H1 (cell line): ENCODE results near the gene USH2A. TPM values are rescaled to one million over a fixed set of nuclear protein-coding genes. Genes with fewer than 3 reads are reported as not detected.

ENCODE experiments used
- CTCF ChIA-PET: fragments of 300-600 bp; sonication (Branson Sonifier 250); formaldehyde crosslinking; loops from one replicate; lab custom pipeline; 2021; ENCODE audit not compliant: partially characterized antibody; lab: Charles Lee
- POLR2A ChIA-PET: fragments of 300-600 bp; sonication (Branson Sonifier 250); formaldehyde crosslinking; loops from one replicate; lab custom pipeline; 2021; ENCODE audit warnings: inconsistent platforms; ENCODE audit not compliant: partially characterized antibody; lab: Charles Lee
- DNase-seq, 2 experiments: peaks; one replicate each; pipeline versions ENCODE4 v3.0.0 to v3.0.0-alpha.2; 2010 to 2022; ENCODE audit warnings: low spot score in 2 of 2, low read depth in 1 of 2, mixed read lengths in 1 of 2
- FAIRE-seq: peaks from 2 replicates; lab custom pipeline; 2011; peaks lifted over from hg19 to GRCh38; lab: Jason Lieb, UNC
- H2AFZ ChIP-seq: 2 replicates; pipeline ENCODE4 v1.8.1; 2012; ENCODE audit warnings: low read length, inconsistent platforms
- H2AK5ac ChIP-seq: 2 replicates; pipeline ENCODE4 v1.6.1; 2013; ENCODE audit warnings: low read depth, low read length
- H2BK120ac ChIP-seq: replicated peaks from 2 replicates; pipeline ENCODE3; 2013; ENCODE audit warnings: low read depth, low read length, inconsistent platforms
- H2BK12ac ChIP-seq: 2 replicates; pipeline ENCODE4 v1.6.1; 2013; ENCODE audit warnings: low read depth, low read length
- H2BK15ac ChIP-seq: 2 replicates; pipeline ENCODE4 v1.6.1; 2013; ENCODE audit warnings: low read length
- H2BK20ac ChIP-seq: 2 replicates; pipeline ENCODE4 v1.6.1; 2013; ENCODE audit warnings: low read length
- H2BK5ac ChIP-seq: 2 replicates; pipeline ENCODE4 v1.6.1; 2013; ENCODE audit warnings: low read depth, low read length
- H3K14ac ChIP-seq: 2 replicates; pipeline ENCODE4 v1.6.1; 2013; ENCODE audit warnings: inconsistent platforms; ENCODE audit not compliant: insufficient read length
- H3K18ac ChIP-seq: 2 replicates; pipeline ENCODE4 v1.6.1; 2013; ENCODE audit warnings: low read length; ENCODE audit errors: extremely low read depth
- H3K23ac ChIP-seq: 2 replicates; pipeline ENCODE4 v1.6.1; 2013; ENCODE audit warnings: inconsistent platforms; ENCODE audit not compliant: insufficient read length
- H3K23me2 ChIP-seq: 2 replicates; pipeline ENCODE4 v1.6.1; 2013; ENCODE audit warnings: low read depth, low read length
- H3K27ac ChIP-seq: 2 replicates; pipeline ENCODE4 v1.6.1; 2011; ENCODE audit warnings: low read depth, low read length, inconsistent platforms
- H3K27me3 ChIP-seq, 4 experiments: replicated peaks in 1 of 4; 1 replicate in 1 of 4; 2 replicates in 3 of 4; pipeline versions ENCODE4 v1.6.1 to v1.8.1; 2011 to 2013; ENCODE audit warnings: low read length in 3 of 4, mild to moderate bottlenecking in 3 of 4, inconsistent platforms in 2 of 4, mixed read lengths in 2 of 4, moderate library complexity in 1 of 4; ENCODE audit not compliant: control insufficient read depth in 3 of 4, insufficient read depth in 3 of 4; ENCODE audit errors: extremely low read depth in 1 of 4
- H3K36me3 ChIP-seq, 4 experiments: 2 replicates each; pipeline versions ENCODE4 v1.6.1 to v1.8.1; 2011 to 2013; ENCODE audit warnings: mild to moderate bottlenecking in 4 of 4, low read length in 3 of 4, moderate library complexity in 2 of 4, control low read depth in 1 of 4, inconsistent platforms in 1 of 4; ENCODE audit not compliant: insufficient read depth in 4 of 4, control insufficient read depth in 2 of 4
- H3K4ac ChIP-seq: replicated peaks from 2 replicates; pipeline ENCODE3; 2013; ENCODE audit warnings: low read length, low read depth, mixed read lengths, inconsistent platforms; ENCODE audit not compliant: insufficient read length
- H3K4me1 ChIP-seq, 4 experiments: replicated peaks in 1 of 4; 1 replicate in 1 of 4; 2 replicates in 3 of 4; pipeline versions ENCODE4 v1.6.1 to v1.8.1; 2011 to 2013; ENCODE audit warnings: low read length in 3 of 4, inconsistent platforms in 2 of 4, mixed read lengths in 1 of 4; ENCODE audit not compliant: insufficient read depth in 4 of 4, control insufficient read depth in 3 of 4
- H3K4me2 ChIP-seq, 2 experiments: 2 replicates each; pipeline versions ENCODE4 v1.6.1 to v1.8.1; 2011 to 2013; ENCODE audit warnings: low read depth in 2 of 2, low read length in 2 of 2, control low read depth in 1 of 2, inconsistent platforms in 1 of 2, mild to moderate bottlenecking in 1 of 2; ENCODE audit not compliant: insufficient read depth in 1 of 2
- H3K4me3 ChIP-seq, 4 experiments: fragments of 200-600, 300-600 bp in 1 of 4; sonication (generic), shearing (Covaris generic), sonication (Bioruptor Twin) in 1 of 4; 2 replicates each; pipeline versions ENCODE4 v1.5.1 to v1.8.1; 2011 to 2016; ENCODE audit warnings: low read length in 4 of 4, low read depth in 3 of 4, control low read depth in 2 of 4, inconsistent platforms in 2 of 4, mild to moderate bottlenecking in 2 of 4, mixed read lengths in 1 of 4, moderate library complexity in 1 of 4; ENCODE audit not compliant: insufficient read depth in 2 of 4; ENCODE audit errors: extremely low read depth in 1 of 4
- H3K56ac ChIP-seq: replicated peaks from 2 replicates; pipeline ENCODE3; 2013; ENCODE audit warnings: low read depth, mild to moderate bottlenecking, mixed read lengths, low read length, inconsistent platforms; ENCODE audit not compliant: insufficient read length
- H3K79me1 ChIP-seq: 2 replicates; pipeline ENCODE4 v1.6.1; 2013; ENCODE audit warnings: low read depth, low read length, control low read depth
- H3K79me2 ChIP-seq, 2 experiments: 2 replicates each; pipeline versions ENCODE4 v1.6.1 to v1.8.1; 2012 to 2013; ENCODE audit warnings: low read length in 2 of 2, mild to moderate bottlenecking in 2 of 2, inconsistent platforms in 1 of 2; ENCODE audit not compliant: insufficient read depth in 2 of 2, control insufficient read depth in 1 of 2
- H3K9ac ChIP-seq, 4 experiments: replicated peaks in 1 of 4; 1 replicate in 1 of 4; 2 replicates in 3 of 4; pipeline versions ENCODE4 v1.6.1 to v1.8.1; 2011 to 2013; ENCODE audit warnings: low read depth in 3 of 4, low read length in 3 of 4, control low read depth in 2 of 4, mild to moderate bottlenecking in 2 of 4, moderate library complexity in 2 of 4, inconsistent platforms in 1 of 4; ENCODE audit errors: extremely low read depth in 1 of 4
- H3K9me3 ChIP-seq, 2 experiments: 2 replicates each; pipeline versions ENCODE4 v1.6.1 to v1.8.1; 2012 to 2013; ENCODE audit warnings: mild to moderate bottlenecking in 2 of 2, moderate library complexity in 2 of 2, control low read depth in 1 of 2, inconsistent platforms in 1 of 2, low read depth in 1 of 2, low read length in 1 of 2, mixed read lengths in 1 of 2; ENCODE audit not compliant: insufficient read depth in 2 of 2
- H4K20me1 ChIP-seq, 2 experiments: replicated peaks in 1 of 2; 2 replicates each; pipeline versions ENCODE3 to v1.8.1; 2011 to 2013; ENCODE audit warnings: inconsistent platforms in 2 of 2, low read length in 2 of 2, mild to moderate bottlenecking in 1 of 2; ENCODE audit not compliant: insufficient read depth in 2 of 2, control insufficient read depth in 1 of 2
- H4K5ac ChIP-seq: 2 replicates; pipeline ENCODE4 v1.6.1; 2013; ENCODE audit warnings: low read length, low read depth, mixed read lengths, inconsistent platforms; ENCODE audit not compliant: insufficient read length
- H4K8ac ChIP-seq: 2 replicates; pipeline ENCODE4 v1.8.0; 2013; ENCODE audit warnings: mild to moderate bottlenecking, moderate library complexity, low read length, inconsistent platforms; ENCODE audit not compliant: insufficient read depth; ENCODE audit errors: extremely low read depth
- H4K91ac ChIP-seq: replicated peaks from 2 replicates; pipeline ENCODE3; 2013; ENCODE audit warnings: low read length, mixed read lengths, inconsistent platforms; ENCODE audit not compliant: insufficient read length
- JUN ChIP-seq: IDR thresholded peaks from 2 replicates; pipeline ENCODE4 v1.6.1; 2011; ENCODE audit warnings: low read depth, mild to moderate bottlenecking, improper control_type of control experiment, low read length
- WGBS, 2 experiments: shearing (Covaris generic) in 1 of 2; methylation state at CpG; one replicate each; pipeline versions ENCODE4 v1.1.6 to v1.1.7; 2013 to 2015; ENCODE audit warnings: low lambda C conversion rate in 2 of 2, mixed read lengths in 2 of 2, inconsistent platforms in 1 of 2, low coverage in 1 of 2, missing lambda C conversion rate in 1 of 2; ENCODE audit not compliant: insufficient replicate concordance in 2 of 2, insufficient coverage in 1 of 2, insufficient read length in 1 of 2; ENCODE audit errors: extremely low coverage in 1 of 2, missing lambda C conversion rate in 1 of 2; 5-methylcytosine and 5-hydroxymethylcytosine counted together
- polyA plus RNA-seq, 7 experiments: library from polyadenylated mRNA; depleted of rRNA in 3 of 7; stranded (reverse) in 5 of 7; unstranded in 2 of 7; fragments of >200 nt in 5 of 7; fragments of 200-250 nt in 2 of 7; gene quantifications; 1 replicate in 5 of 7; 2 replicates in 1 of 7; 4 replicates in 1 of 7; pipeline versions ENCODE4 v1.2.1 to v1.2.3, GENCODE V29; 2011 to 2013; ENCODE audit warnings: missing spikeins in 2 of 7, mixed read lengths in 2 of 7
- total RNA-seq: library from RNA; stranded (reverse); fragmentation: NEBNext Ultra II Directional; extraction: Animal tissue kit (Norgen Biotek cat#: 25700); gene quantifications from 2 replicates; pipeline ENCODE4 v1.2.1, GENCODE V29; 2021

The USH2A gene
- total and polyA plus RNA-seq, 2 of the 8 experiments (the other 6 are each of a cell fraction or from before 2014, with no cell fraction given), result 0.02 to 0.17 TPM

DNA sequence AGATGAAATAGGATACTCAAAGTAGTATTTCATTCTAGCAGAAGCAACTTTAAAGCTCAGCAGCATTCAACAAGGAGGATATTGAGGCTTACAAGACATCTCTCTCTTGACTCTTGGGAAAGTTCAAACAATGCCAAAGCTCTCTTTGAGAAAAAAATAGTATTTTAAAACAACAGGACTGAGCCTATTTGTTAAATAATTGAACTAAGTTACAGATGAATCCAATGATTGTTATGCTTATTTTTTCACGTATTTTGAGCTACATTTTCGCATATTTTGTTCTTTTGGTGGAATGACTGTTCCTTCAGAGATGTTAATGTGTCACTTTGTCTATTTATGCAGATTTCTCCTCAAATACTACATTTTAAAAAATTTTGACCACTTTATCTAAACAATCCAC, 655.5 kb downstream of the USH2A start:
- no peak overlapping the region; the same call in 1 of the 2 replicates for H2BK5ac ChIP-seq
- no peak overlapping the region for H2AK5ac ChIP-seq
- no peak overlapping the region for H4K8ac ChIP-seq
- no peak overlapping the region for H4K91ac ChIP-seq
- DNase-seq (no peak), FAIRE-seq (no peak)
- H3K18ac ChIP-seq, result no peak overlapping the region
- H3K4me2 ChIP-seq, result peak overlapping the region; percentile 8 to 40; a peak in 3 of 4 replicates
- H3K14ac ChIP-seq, result no peak overlapping the region
- H3K9me3 ChIP-seq, result no peaks in the 10 kb centered on the region
- H3K27me3 ChIP-seq, result no peaks in the 10 kb centered on the region
- no peaks in the 10 kb centered on the region for H3K79me2 ChIP-seq
- H2AFZ ChIP-seq, result no peak overlapping the region
- no peak overlapping the region for H3K23ac ChIP-seq
- CTCF ChIA-PET, result interaction anchor here (1.6 kb wide), 2 partner anchors 23 to 58 kb away, joined by 4 to 7 read pairs; no protein-coding TSS in a partner anchor
- no peaks in the 10 kb centered on the region for H4K20me1 ChIP-seq
- H3K4me3 ChIP-seq, result peak overlapping the region in 1 of 4 experiments; percentile 13; a peak in 1 of 8 replicates
- no peak overlapping the region for H3K4ac ChIP-seq
- no peak overlapping the region for H2BK120ac ChIP-seq
- peaks cover 0 to 11% (median 0%) of the 10 kb centered on the region in 4 experiments; a peak in 2 of 7 replicates for H3K4me1 ChIP-seq
- WGBS, 2 experiments, result 25% methylated on average over 2 of the region's 2 CpGs; no CpG with 5 or more reads in 1 of the 2 experiments
- no peak overlapping the region for H2BK12ac ChIP-seq
- no peak overlapping the region for H3K9ac ChIP-seq
- H2BK20ac ChIP-seq, result no peak overlapping the region
- POLR2A ChIA-PET, result no interaction called here
- no peaks in the 10 kb centered on the region for H3K36me3 ChIP-seq
- no peaks in the 10 kb centered on the region for H3K23me2 ChIP-seq
- no peaks in the 10 kb centered on the region for H3K79me1 ChIP-seq
- H3K27ac ChIP-seq, result no peak overlapping the region
- H2BK15ac ChIP-seq, result no peak overlapping the region
- no peak overlapping the region for H4K5ac ChIP-seq
- H3K56ac ChIP-seq, result no peak overlapping the region
- no peak for TF ChIP-seq JUN
